HUES64 (cell line): ENCODE measurements around the gene NANS.

Experiments used
- H3K27ac ChIP-seq: 2 replicates; pipeline ENCODE4 v1.7.0; 2013; ENCODE audit warnings: low read depth, low read length, inconsistent platforms
- H3K27me3 ChIP-seq: 2 replicates; pipeline ENCODE4 v1.6.1; 2013; ENCODE audit warnings: mild to moderate bottlenecking, low read length; ENCODE audit not compliant: insufficient read depth
- H3K36me3 ChIP-seq: 2 replicates; pipeline ENCODE4 v1.6.1; 2013; ENCODE audit warnings: mild to moderate bottlenecking, low read length; ENCODE audit not compliant: insufficient read depth
- H3K4me1 ChIP-seq: 2 replicates; pipeline ENCODE4 v1.6.1; 2013; ENCODE audit warnings: mild to moderate bottlenecking, low read length, moderate library complexity; ENCODE audit not compliant: insufficient read depth
- H3K4me3 ChIP-seq: 2 replicates; pipeline ENCODE4 v1.5.1; 2013; ENCODE audit warnings: mild to moderate bottlenecking, low read length, moderate library complexity
- H3K9ac ChIP-seq: 2 replicates; pipeline ENCODE4 v1.6.1; 2013; ENCODE audit warnings: mild to moderate bottlenecking, low read depth, low read length
- H3K9me3 ChIP-seq: 2 replicates; pipeline ENCODE4 v1.6.1; 2013; ENCODE audit warnings: low read depth, low read length; ENCODE audit not compliant: insufficient read depth
- WGBS: fragments of 150-250, 120-280 bp; methylation state at CpG from one replicate; pipeline ENCODE4 v1.1.7; 2013; ENCODE audit warnings: missing lambda C conversion rate; 5-methylcytosine and 5-hydroxymethylcytosine counted together

The NANS gene

DNA sequence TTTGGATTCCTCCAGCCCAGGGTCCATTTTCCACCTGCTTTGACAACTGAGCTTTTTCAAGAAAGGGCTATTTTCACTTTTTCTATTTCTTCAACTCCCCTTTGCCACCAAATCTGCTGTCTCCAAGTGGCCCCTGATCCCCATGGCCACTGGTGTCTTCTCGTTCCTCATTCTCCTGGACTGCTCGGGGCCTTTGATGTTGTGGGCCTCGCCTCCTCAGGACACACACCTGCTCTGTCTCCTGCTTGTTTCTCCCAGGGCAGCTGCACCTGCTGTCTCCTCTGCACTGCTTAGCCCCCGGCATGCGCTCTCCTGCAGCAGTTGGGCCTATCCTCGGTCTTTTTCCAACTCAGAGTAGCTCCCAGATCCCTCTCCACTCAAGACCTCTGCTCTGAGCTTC lies 16.3 kb upstream of the NANS start:
- Histone ChIP-seq H3K27me3 (peaks cover 2% of the 10 kb centered on the region; the same call in 1 of the 2 replicates), H3K4me3 (no peak overlapping the region), H3K27ac (no peak overlapping the region), H3K9ac (no peak overlapping the region), H3K9me3 (no peaks in the 10 kb centered on the region), H3K4me1 (no peaks in the 10 kb centered on the region), H3K36me3 (no peaks in the 10 kb centered on the region)
- 94% methylated on average over 6 of the region's 6 CpGs for WGBS

DNA sequence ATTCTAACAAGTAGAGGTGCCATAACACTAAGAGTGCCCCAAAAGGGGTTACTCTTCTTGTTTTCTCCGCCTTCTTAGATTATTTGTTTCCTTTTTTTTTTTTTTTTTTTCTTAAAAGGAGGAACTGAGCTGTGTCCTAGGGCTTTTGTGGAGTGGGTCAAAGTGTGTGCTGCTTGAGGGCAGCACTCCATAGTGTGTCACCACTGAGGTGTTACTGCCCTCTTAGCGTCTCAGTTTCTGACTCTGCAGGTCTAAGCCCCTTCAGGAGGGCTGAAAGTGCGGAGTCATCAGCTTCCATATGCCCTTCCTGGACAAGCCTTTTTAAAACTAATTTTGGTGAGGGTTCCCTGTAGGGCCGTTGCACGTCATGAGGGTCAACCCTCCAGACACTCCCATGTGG lies 12.6 kb upstream of the NANS start:
- no peak overlapping the region for H3K27ac ChIP-seq

DNA sequence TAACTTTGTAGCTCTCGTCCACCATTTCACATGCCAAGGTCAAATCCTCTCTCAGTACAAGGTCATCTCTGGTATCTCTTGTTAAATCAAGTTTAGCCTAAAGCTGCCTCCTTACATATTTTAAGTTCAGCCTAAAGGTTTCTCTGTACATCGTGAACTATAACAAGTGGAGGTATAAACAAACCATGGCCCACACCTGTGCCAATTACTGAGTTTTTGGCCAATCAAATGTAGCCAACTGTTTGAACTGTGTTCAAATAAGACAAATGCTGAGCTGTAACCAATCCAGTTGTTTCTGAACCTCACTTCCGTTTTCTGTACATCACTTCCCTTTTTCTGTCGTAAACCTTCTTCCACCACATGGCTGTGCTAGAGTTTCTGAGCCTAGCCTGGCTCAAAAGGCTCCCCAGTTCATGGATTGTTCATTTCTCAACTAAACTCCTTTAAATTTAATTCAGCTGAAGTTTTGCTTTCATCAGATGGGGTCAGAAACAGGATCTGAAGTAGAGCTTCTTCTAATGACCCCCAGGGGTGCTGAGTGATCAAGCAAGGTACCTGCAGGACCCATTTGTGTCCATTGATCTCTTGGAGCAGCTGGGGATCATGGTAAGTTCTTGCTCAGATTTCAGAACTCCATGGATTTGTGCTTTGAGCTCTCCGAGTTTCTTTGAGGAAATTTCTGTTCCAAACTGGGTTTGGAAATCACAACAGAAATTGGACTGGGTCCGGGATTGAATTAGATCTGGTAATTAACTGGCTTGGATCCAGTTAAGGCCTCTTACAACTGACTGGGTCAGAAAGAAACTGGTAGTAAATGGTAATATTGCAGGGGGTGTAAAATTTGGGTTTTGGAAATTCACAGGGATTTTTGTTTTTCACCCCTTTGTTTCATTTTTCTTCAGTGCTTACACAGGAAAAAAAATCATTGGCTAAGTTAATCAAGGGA lies 11.0 kb upstream of the NANS start:
- Histone ChIP-seq H3K36me3 (no peaks in the 10 kb centered on the region), H3K27ac (no peak overlapping the region), H3K4me3 (no peak overlapping the region), H3K4me1 (no peaks in the 10 kb centered on the region), H3K9me3 (no peaks in the 10 kb centered on the region), H3K27me3 (no peaks in the 10 kb centered on the region), H3K9ac (no peak overlapping the region)
- 88% methylated on average over 6 of the region's 6 CpGs for WGBS

More for the DNA sequence above, 12.6 kb upstream of the NANS start:
- H3K36me3 ChIP-seq: no peaks in the 10 kb centered on the region
- no peaks in the 10 kb centered on the region; the same call in 1 of the 2 replicates for H3K27me3 ChIP-seq
- no peak overlapping the region for H3K9ac ChIP-seq
- WGBS: 81% methylated on average over 5 of the region's 5 CpGs
- no peaks in the 10 kb centered on the region for H3K9me3 ChIP-seq
- H3K4me3 ChIP-seq: no peak overlapping the region
- H3K4me1 ChIP-seq: no peaks in the 10 kb centered on the region

DNA sequence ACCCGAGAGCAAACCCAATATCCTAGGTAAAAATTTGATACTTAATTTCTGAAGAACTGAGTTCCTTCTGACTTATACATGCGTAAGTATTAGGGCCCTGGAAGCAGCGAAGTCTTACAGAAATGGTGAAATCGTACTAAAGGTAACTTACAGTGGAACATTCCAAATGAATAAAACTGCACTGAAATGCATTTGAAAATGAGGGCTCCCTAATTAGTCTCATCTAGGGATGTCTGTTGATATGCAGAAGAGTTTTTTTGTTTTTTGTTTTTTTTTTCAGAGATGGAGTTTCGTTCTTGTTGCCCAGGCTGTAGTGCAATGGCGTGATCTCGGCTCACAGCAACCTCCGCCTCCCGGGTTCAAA lies 10.4 kb upstream of the NANS start:
- 95% methylated on average over 9 of the region's 9 CpGs for WGBS
- Histone ChIP-seq H3K9me3 (no peaks in the 10 kb centered on the region), H3K4me3 (no peak overlapping the region), H3K4me1 (no peaks in the 10 kb centered on the region), H3K9ac (no peak overlapping the region), H3K27me3 (no peaks in the 10 kb centered on the region), H3K36me3 (no peaks in the 10 kb centered on the region), H3K27ac (no peak overlapping the region)

DNA sequence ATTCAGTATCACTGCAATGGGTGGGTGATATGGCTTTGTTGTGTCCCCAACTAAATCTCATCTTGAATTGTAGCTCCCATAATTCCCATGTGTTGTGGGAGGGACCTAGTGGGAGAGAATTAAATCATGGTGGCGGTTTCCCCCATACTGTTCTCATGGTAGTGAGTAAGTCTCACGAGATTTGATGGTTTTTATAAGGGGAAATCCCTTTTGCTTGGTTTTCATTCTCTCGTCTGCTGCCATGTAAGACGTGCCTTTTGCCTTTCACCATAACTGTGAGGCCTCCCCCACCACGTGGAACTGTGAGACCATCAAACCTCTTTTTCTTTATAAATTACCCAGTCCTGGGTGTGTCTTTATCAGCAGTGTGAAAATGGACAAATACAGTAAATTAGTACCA lies 9.5 kb upstream of the NANS start:
- WGBS: 84% methylated on average over 5 of the region's 5 CpGs

DNA sequence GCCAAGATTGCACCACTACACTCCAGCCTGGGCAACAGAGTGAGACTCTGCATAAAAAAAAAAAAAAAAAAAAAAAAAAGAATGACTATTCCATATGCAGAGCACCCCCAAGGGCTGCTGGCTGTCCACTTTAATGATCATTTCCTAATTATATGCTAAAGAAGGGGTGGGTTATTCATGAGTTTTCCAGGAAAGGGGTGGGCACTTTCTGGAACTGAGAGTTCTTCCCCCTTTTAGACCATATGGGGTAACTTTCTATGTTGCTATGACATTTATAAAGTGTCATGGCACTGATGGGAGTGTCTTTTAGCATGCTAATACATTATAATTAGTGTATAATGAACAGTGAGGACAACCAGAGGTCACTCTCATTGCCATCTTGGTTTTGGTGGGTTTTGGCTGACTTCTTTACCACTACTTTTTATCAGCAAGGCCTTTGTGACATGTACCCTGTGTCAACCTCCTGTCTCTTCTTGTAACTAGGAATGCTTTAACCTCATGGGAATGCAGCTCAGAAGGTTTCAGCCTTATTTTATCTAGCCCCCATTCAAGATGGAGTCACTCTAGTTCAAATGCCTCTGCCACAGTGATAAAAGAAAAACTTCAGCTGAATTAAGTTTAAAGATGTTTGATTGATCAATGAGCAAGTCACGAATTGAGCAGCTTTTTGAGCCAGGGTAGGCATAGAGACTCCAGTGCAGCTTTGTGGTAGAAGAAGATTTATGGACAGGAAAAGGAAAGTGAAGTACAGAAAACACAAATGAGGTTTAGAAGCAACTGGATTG lies 7.1 kb upstream of the NANS start:
- Histone ChIP-seq H3K9me3 (no peaks in the 10 kb centered on the region), H3K9ac (no peak overlapping the region), H3K4me1 (no peaks in the 10 kb centered on the region), H3K27me3 (0 out of 2 replicates have a peak, but pooled peaks cover 3% of the 10 kb centered on the region), H3K27ac (no peak overlapping the region), H3K36me3 (no peaks in the 10 kb centered on the region), H3K4me3 (no peak overlapping the region)
- 86% methylated on average over 1 of the region's 1 CpG for WGBS

More for the DNA sequence above, 9.5 kb upstream of the NANS start:
- no peaks in the 10 kb centered on the region for H3K36me3 ChIP-seq
- 0 out of 2 replicates have a peak, but pooled peaks cover 3% of the 10 kb centered on the region for H3K27me3 ChIP-seq
- H3K9me3 ChIP-seq: no peaks in the 10 kb centered on the region
- H3K27ac ChIP-seq: no peak overlapping the region
- H3K9ac ChIP-seq: no peak overlapping the region
- no peak overlapping the region for H3K4me3 ChIP-seq
- no peaks in the 10 kb centered on the region for H3K4me1 ChIP-seq

DNA sequence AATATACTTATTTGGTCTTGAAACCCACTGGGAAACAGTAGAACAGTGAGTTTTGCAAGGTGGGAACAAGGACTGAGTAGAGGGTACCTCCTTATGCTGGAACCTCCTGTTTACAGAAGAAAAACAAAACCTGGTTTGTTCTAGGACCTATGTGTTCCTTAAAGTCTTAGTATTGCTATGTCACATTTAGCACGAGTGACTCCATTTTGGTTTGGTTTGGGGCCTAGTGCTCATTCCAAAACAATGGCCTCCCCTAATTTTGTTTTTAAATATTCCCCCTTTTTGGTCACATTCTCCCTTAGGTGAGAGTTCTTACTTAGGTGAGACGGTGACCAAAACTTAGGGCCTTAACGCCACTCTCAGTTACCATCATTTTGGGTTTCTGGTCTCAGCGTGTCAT lies 6.2 kb upstream of the NANS start:
- no peaks in the 10 kb centered on the region for H3K4me1 ChIP-seq
- H3K27ac ChIP-seq: no peak overlapping the region
- 0 out of 2 replicates have a peak, but pooled peaks cover 6% of the 10 kb centered on the region for H3K27me3 ChIP-seq
- no peak overlapping the region for H3K4me3 ChIP-seq
- H3K9me3 ChIP-seq: no peaks in the 10 kb centered on the region
- WGBS: 95% methylated on average over 4 of the region's 4 CpGs
- no peak overlapping the region for H3K9ac ChIP-seq
- H3K36me3 ChIP-seq: no peaks in the 10 kb centered on the region

DNA sequence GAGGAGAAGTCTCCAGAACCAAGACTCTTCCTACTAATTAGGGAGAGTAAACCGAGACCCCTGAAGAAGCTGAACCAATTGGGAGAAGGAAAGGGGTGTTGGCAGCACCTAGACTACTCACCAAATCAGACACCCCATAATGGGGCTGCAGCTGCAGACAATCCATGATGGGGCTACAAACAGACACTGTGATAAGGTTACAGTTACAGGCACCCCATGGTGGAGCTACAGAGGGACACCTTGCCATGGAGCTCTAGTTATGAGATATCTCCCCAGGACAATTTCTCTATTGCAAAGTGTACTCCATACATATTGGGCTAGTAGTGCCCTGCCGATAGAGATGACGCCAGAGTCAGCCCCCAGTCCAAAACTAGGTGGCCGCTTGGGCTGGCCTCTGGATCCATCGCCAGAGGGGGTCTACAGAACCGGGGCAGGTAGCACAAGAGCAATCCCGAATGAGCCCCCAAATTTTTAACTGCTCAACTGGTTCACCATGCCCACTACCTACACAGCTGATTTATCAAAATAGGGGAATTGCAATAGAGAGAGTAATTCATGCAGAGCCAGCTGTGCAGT lies 2.1 kb upstream of the NANS start:
- H3K27me3 ChIP-seq: peaks cover 9% of the 10 kb centered on the region; the same call in 1 of the 2 replicates
- no peak overlapping the region for H3K4me3 ChIP-seq
- no peak overlapping the region for H3K9ac ChIP-seq
- H3K36me3 ChIP-seq: no peaks in the 10 kb centered on the region
- 0 out of 2 replicates have a peak, but pooled peaks cover 3% of the 10 kb centered on the region for H3K4me1 ChIP-seq
- no peaks in the 10 kb centered on the region for H3K9me3 ChIP-seq
- WGBS: 91% methylated on average over 6 of the region's 7 CpGs
- H3K27ac ChIP-seq: no peak overlapping the region

DNA sequence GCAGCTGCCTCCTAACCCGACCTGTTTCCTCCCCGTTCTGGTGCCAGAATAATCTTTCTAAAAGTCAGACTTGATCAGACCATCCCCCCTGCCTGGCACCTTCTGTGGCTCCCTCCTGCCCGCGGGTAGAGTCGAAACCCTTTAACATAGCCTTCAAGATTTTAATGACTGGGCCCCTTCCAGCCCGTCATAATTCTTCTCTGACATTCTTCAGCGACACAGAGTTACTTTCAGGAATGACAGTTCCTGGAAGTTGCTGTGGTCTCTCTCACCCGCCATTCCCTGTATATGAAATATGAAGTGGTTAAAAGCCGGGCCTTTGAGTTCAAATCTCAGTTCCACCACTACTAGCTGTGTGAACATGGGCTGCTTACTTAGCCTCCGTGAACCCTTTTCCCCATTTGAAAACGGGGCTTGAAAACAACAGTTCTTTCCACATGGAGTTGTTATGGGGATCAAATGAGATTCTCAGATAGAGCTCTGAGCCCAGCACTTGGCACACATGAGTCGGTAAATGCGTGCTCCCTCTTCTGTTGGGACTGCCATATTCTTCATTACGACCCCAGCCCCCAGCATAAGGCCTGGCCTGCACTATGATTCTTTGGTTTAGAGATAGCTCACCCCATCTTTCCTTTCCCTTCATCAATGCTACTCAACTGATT lies 737 bp downstream of the NANS start:
- H3K9ac ChIP-seq: peak overlapping the region; percentile 87
- H3K9me3 ChIP-seq: no peaks in the 10 kb centered on the region
- peak overlapping the region; percentile 92 for H3K4me3 ChIP-seq
- H3K27ac ChIP-seq: no peak overlapping the region; the same call in 1 of the 2 replicates
- H3K27me3 ChIP-seq: peaks cover 6% of the 10 kb centered on the region; the same call in 1 of the 2 replicates
- 0 out of 2 replicates have a peak, but pooled peaks cover 3% of the 10 kb centered on the region for H3K4me1 ChIP-seq
- H3K36me3 ChIP-seq: peaks cover 12% of the 10 kb centered on the region
- 15% methylated on average over 14 of the region's 14 CpGs for WGBS

DNA sequence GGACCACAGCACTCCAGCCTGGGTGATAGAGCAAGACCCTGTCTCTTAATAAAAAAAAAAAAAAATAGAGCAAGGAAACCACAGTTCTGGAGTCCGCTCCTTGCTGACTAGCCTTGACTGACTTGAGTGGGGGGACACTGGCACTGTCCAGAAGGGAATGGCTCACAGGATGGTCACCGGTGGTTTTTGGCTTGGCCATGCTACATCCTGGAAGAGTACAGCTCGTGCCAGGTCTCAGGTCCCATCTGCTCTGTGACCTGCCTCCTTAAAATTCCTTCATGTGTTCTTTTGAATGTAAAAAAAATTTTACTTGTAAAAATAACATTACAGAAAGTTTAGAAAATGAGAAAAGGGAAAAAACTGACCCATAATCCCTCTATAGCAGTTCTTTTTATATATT lies 5.6 kb downstream of the NANS start:
- H3K4me1 ChIP-seq: 0 out of 2 replicates have a peak, but pooled peaks cover 3% of the 10 kb centered on the region
- no peak overlapping the region for H3K9ac ChIP-seq
- H3K27me3 ChIP-seq: peaks cover 3% of the 10 kb centered on the region; the same call in 1 of the 2 replicates
- H3K4me3 ChIP-seq: no peak overlapping the region
- WGBS: 96% methylated on average over 3 of the region's 3 CpGs
- H3K9me3 ChIP-seq: no peaks in the 10 kb centered on the region
- H3K27ac ChIP-seq: no peak overlapping the region
- peaks cover 42% of the 10 kb centered on the region for H3K36me3 ChIP-seq
